ENCODE measurements around the gene NKD1.

DNA sequence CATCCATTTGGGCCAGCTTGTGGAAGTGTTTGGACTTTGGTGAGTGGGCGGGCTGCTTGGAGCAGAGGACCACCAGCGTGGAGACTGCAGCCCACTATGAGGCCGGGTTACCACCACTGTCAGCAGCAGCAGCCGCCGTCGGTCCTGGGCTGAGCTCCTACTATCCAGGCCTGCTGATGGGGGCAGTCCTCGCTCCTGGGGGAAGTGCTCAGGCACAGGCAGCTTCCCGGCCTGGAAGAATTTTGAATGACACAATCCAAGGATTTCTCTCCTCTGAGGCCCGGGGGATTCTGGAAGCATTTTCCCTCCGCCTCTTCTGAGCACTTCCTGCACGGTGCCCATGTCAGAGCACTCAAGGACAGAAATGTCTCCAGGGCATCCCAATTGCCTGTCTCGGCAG, 139.9 kb downstream of the NKD1 start:
- TF ChIP-seq SP1 (IDR thresholded peaks at IDR 0.05) (no peak), FOXM1 (IDR thresholded peaks at IDR 0.05; ENCODE audit: borderline replicate concordance) (no peak), L3MBTL2 (conservative IDR thresholded peaks at IDR 0.05) (no peak), HDGF (IDR thresholded peaks at IDR 0.05; ENCODE audit: borderline replicate concordance) (no peak), FOXK2 (IDR thresholded peaks at IDR 0.05) (no peak), ARNT (IDR thresholded peaks at IDR 0.05) (no peak), BHLHE40 (IDR thresholded peaks at IDR 0.05; ENCODE audit: borderline replicate concordance) (no peak), CTBP1 (IDR thresholded peaks at IDR 0.05; ENCODE audit: borderline replicate concordance) (no peak)
